BE2C (cell line): ENCODE measurements around the gene ANXA8L1.
"Not testable (repeated sequence)": the region's sequence is repeated elsewhere in the genome, so short reads cannot be mapped to it uniquely, and the experiment has no call there.

ENCODE experiments used
- DNase-seq: peaks from one replicate; pipeline ENCODE4 v3.0.0-alpha.2; 2020
- H3K27me3 ChIP-seq: fragments of 250-450 bp; sonication (Bioruptor Pico); 2 replicates; pipeline ENCODE4 v1.5.1; 2020; ENCODE audit warnings: mild to moderate bottlenecking
- H3K36me3 ChIP-seq: fragments of 250-450 bp; sonication (Bioruptor Pico); 2 replicates; pipeline ENCODE4 v1.5.1; 2020; ENCODE audit warnings: mild to moderate bottlenecking
- H3K4me1 ChIP-seq: fragments of 250-450 bp; sonication (Bioruptor Pico); 2 replicates; pipeline ENCODE4 v1.5.1; 2020
- H3K4me3 ChIP-seq: 2 replicates; pipeline ENCODE4 v1.5.1; 2011; ENCODE audit warnings: low read depth, low read length
- H3K9me3 ChIP-seq: fragments of 250-450 bp; sonication (Bioruptor Pico); 2 replicates; pipeline ENCODE4 v1.5.1; 2020
- TF ChIP-seq, protein P1 (sequence below): IDR thresholded peaks from 2 replicates; pipeline ENCODE4 v1.5.1; 2012; ENCODE audit warnings: mild to moderate bottlenecking, low read depth, low read length

Gene ANXA8L1

DNA sequence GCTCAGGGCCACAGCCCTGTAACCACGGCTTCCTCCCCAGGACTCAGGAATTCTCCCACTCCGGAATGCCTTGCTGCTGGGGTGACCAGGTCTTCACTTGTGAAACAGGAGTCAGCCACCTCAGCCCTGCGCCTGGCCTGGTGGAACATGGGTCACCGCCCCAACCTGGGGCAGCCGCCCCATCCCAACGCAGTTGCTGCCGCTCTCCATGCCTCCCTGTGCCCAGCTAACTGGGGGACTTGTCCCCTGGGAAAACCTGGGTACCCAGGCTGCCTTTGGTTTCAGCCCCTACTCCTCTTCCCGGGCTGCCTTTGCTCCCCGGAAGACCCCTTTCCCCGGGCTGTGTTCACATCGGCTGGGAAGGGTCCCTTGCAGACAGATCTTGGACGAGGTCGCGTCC, 22.2 kb downstream of the ANXA8L1 start:
- H3K9me3 ChIP-seq, H3K27me3 ChIP-seq, H3K36me3 ChIP-seq, H3K4me3 ChIP-seq, H3K4me1 ChIP-seq, DNase-seq: not testable (repeated sequence)

DNA sequence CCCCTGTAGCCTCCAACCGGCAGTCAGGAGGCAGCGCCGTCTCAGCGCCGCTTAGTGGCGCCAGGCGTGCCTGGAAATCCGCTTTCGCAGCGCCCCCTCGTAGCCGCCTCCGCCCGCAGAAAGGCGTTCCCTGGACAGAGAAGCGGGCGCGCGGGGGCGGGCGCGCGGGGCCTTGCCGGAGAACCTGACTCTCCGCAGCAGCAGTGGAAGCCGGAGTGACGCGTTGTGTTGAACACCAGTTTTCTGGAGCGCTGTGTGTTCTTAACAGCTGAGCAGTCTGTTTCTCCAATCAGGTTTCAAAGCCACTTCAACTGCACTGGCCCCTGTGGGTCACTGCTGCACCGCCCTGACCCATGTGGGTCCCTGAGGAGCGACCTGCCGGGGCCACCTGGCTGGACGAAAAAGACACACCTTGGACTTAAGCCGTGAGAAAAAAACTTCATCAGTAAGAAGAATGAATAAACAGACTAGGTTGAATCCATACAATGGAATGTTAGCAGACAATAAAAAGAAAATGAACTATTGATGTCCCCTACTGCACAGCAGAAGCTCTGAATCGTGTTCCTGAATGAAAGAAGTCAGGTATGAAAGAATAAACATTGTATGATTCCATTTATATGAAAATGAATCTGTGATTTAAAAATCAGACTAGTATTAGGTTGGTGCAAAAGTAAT, 22.8 kb downstream of the ANXA8L1 start:
- not testable (repeated sequence) for H3K27me3 ChIP-seq, H3K4me1 ChIP-seq, H3K9me3 ChIP-seq, H3K36me3 ChIP-seq, DNase-seq
- peak overlapping the region; percentile 38; the same call in 1 of the 2 replicates for H3K4me3 ChIP-seq
- TF ChIP-seq, protein P1, sequence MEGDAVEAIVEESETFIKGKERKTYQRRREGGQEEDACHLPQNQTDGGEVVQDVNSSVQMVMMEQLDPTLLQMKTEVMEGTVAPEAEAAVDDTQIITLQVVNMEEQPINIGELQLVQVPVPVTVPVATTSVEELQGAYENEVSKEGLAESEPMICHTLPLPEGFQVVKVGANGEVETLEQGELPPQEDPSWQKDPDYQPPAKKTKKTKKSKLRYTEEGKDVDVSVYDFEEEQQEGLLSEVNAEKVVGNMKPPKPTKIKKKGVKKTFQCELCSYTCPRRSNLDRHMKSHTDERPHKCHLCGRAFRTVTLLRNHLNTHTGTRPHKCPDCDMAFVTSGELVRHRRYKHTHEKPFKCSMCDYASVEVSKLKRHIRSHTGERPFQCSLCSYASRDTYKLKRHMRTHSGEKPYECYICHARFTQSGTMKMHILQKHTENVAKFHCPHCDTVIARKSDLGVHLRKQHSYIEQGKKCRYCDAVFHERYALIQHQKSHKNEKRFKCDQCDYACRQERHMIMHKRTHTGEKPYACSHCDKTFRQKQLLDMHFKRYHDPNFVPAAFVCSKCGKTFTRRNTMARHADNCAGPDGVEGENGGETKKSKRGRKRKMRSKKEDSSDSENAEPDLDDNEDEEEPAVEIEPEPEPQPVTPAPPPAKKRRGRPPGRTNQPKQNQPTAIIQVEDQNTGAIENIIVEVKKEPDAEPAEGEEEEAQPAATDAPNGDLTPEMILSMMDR, result 0 out of 2 replicates have a peak, but pooled peaks have one; percentile 11

DNA sequence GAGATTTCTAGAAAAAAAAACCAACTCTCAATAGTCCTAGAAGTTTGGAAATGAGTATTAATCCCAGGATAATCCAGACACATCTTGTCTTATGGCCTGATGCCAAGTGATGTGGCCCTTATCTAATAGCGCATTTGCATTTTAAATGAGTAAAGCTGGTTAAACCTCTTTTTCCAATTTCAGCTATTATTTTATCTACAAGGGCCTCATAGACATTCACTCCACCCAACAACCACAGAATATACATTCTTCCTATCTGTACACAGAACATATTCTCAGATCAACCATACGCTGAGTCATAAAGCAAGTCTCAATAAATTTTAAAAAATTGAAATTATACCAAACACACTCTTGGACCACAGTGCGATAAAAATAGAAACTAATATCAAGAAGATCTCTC, 34.0 kb downstream of the ANXA8L1 start:
- not testable (repeated sequence) for H3K4me3 ChIP-seq, H3K9me3 ChIP-seq, H3K36me3 ChIP-seq, H3K4me1 ChIP-seq, H3K27me3 ChIP-seq, DNase-seq

DNA sequence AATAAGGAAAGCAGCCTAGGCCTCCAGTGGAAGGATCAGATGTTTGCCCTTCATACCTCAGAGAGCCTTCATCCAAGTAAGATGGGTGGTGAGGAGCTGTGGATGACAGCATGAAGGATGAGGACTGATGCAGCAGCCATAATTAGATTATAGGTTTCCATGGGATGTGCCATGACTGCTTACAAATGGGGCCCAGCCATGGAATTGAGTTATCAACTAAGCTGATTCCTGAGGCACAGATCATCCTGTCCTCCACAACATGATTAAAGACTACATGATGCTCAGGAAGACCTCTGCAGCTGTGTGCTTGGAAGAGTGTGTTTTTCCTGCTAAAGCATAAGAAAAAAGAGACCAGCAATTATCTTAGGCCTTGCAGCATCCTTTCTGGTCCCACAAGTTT, 35.5 kb downstream of the ANXA8L1 start:
- H3K27me3 ChIP-seq, H3K4me3 ChIP-seq, H3K9me3 ChIP-seq, H3K4me1 ChIP-seq, H3K36me3 ChIP-seq, DNase-seq: not testable (repeated sequence)

DNA sequence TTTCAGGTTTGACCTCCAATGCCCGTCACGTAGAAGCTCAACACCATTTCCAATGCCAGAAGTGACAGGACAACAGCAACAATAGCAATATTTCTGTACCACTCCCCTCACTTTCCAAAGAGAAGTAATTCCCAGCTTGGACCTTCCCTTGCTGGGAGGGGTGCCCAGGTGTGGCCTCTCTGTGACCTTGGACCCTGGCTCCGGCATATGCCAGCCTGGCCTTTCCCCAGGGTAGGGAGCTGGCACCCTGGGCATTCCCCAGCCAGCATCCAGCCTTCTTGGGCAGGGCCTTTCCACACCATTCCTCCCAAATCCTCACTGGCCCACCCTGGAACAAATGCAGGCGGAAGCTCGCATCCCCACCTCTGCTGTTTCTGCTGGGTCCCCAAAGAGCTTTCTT, 37.1 kb downstream of the ANXA8L1 start:
- not testable (repeated sequence) for H3K9me3 ChIP-seq, H3K4me3 ChIP-seq, H3K27me3 ChIP-seq, DNase-seq, H3K36me3 ChIP-seq, H3K4me1 ChIP-seq

DNA sequence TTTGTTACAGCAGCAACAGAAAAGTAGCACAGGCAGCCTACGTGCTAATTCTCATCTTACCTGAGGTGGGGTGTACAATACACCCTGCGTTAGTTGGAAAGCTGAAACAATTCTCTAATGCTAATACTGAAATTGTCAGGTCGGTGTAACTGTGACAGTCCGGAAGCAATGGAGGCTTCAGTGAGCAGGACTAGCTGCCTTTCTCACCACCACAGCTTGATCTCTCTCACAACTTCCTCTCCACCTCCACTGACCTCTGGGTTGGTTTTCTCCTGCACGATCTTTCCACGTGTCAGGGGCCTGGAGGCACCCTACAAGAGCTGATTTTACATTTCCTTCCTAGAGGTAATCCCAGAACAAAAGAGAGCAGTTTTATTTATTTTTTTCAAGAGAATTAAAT, 39.7 kb downstream of the ANXA8L1 start:
- not testable (repeated sequence) for H3K27me3 ChIP-seq, H3K36me3 ChIP-seq, H3K4me1 ChIP-seq, H3K9me3 ChIP-seq, H3K4me3 ChIP-seq, DNase-seq

DNA sequence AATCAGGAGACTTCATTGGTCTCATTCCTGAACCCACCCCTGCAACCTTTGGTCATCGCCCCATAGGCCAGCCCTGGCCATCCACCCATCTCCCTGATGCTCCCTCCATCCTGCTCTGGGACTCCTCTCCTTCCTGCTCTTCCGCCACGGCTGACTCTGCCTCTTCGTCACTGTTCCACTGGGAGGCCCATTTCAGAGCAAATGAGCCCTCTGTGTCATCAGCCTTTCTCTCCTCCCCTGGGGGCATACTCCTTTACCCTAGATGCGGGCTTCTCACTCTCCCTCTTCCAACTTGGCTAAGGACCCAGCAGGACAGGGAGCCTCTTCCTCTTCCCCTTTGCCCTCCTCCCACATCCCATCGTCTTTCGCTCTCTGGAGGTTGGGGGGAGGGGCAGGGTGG, 42.7 kb downstream of the ANXA8L1 start:
- not testable (repeated sequence) for DNase-seq, H3K36me3 ChIP-seq, H3K4me1 ChIP-seq, H3K4me3 ChIP-seq, H3K27me3 ChIP-seq, H3K9me3 ChIP-seq

DNA sequence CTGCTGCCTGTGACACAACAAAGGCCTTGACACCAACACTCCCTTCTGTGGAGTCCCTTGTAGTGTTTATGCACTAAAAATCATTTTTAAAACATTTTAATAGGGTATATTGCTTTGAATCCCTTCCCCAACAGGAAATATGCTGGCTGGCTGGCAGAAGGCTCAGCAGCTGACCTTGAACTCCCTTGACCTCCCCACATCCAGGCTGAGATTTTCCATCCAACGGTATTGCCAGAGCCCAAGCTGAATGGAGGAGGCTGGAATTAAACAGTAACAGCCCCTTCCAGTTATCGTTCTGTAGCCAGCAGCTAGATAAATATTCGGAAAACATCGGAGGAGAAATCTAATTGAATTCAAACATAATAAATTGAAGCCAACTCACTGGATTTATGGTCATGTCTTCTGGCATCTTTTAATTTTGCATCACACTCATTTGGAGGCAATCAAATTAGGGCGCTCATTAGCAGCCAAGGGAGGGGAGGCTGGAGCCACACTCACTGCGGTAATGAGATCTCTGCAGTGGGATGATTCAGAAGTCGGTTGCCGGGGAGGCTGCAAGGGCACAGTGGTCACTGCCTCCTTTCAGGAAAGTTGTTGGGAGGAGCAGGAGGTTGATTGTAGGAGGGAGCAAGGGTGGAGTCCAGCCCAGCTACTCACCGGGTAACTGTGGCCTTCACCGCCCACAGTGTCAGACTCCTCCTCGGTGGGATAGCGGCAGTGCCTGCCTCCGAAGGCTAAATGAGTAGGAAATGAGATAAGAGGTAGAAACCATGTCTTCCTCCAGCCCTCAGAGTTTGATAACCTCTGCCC, 44.2 kb downstream of the ANXA8L1 start:
- not testable (repeated sequence) for DNase-seq, H3K4me1 ChIP-seq, H3K27me3 ChIP-seq, H3K36me3 ChIP-seq, H3K9me3 ChIP-seq, H3K4me3 ChIP-seq

DNA sequence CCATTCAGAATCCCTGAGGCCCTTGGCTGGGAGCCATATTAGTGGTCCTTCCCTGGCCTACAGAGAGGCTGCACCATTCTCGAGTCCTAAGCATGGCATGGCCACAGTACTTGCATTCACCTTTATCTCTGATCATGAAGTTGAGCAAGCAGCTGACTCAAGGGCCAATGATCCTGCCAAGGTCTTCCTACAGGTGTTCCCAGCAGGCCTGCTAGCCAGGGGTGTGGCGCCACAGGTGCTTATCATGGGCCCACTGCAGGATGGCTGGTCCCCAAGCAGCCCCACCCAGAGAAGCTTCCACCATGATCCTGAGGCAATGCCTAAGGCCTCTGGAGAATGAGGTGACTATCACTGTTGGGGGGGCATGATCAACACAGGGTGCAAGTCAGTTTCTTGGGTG, 48.0 kb downstream of the ANXA8L1 start:
- not testable (repeated sequence) for H3K27me3 ChIP-seq, H3K9me3 ChIP-seq, H3K36me3 ChIP-seq, H3K4me3 ChIP-seq, DNase-seq, H3K4me1 ChIP-seq

DNA sequence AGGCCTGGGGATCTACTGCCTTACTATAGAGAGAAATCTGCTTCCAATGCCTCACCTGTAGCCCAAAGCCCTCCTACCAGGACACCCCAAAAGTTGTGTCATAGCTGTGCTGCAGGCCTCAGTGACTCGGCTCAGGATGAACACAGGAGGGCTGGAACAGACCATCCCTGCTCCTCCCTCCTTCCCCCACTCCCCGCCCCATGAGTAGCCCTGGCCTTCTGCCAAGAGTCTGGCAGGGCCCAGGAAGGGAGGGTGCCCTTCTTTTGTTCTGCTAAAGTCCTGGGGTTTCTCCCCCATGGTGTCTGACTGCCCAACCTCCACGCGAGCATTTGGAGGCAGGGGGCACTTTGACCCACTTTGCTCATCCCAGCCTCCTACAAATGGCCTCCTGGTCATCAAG, 65.4 kb downstream of the ANXA8L1 start:
- not testable (repeated sequence) for H3K9me3 ChIP-seq, H3K4me3 ChIP-seq, H3K27me3 ChIP-seq, H3K36me3 ChIP-seq, H3K4me1 ChIP-seq
- peak; percentile 79 for DNase-seq
